Stimulated activated CD8-positive, alpha-beta memory T cell treated with anti-CD3 and anti-CD28 coated beads, Interleukin-4, amount 100 ng/mL, for 48 hours (primary cell): ENCODE results near the gene MED13.

Source experiments
- DNase-seq: peaks from one replicate; pipeline ENCODE4 v3.0.0-alpha.2; 2020

MED13 gene

GRCh38 chr17:62064791-62065563, at the start of gene MED13:
TSS of gene MED13 (minus strand) at chr17:62065278. CDS start at chr17:62065205, 73 bp downstream.
- DNase-seq = peak; percentile 66

GRCh38 chr17:62112229-62112628, 47.2 kb upstream of the MED13 start:
- DNase-seq = no peak

- DNase-seq = no peak
Observed at GRCh38 chr17:62111562-62112171, 46.6 kb upstream of the MED13 start.

GRCh38 chr17:62110923-62111484, 45.9 kb upstream of the MED13 start:
- no peak for DNase-seq

GRCh38 chr17:62109924-62110323, 44.8 kb upstream of the MED13 start:
- no peak for DNase-seq

- DNase-seq = peak; percentile 79
Observed at GRCh38 chr17:62109378-62109902, 44.4 kb upstream of the MED13 start.

- DNase-seq = no peak
Observed at GRCh38 chr17:62105861-62106260, 40.8 kb upstream of the MED13 start.

- no peak for DNase-seq
Observed at GRCh38 chr17:62105357-62105756, 40.3 kb upstream of the MED13 start.

- no peak for DNase-seq
Observed at GRCh38 chr17:62101515-62101914, 36.4 kb upstream of the MED13 start.

- no peak for DNase-seq
Observed at GRCh38 chr17:62101090-62101489, 36.0 kb upstream of the MED13 start.

- DNase-seq = no peak
Observed at GRCh38 chr17:62100055-62100454, 35.0 kb upstream of the MED13 start.

GRCh38 chr17:62099532-62099931, 34.5 kb upstream of the MED13 start:
- DNase-seq = no peak

GRCh38 chr17:62098623-62099231, 33.6 kb upstream of the MED13 start:
- DNase-seq = no peak

- DNase-seq = no peak
Observed at GRCh38 chr17:62096401-62096670, 31.3 kb upstream of the MED13 start.

GRCh38 chr17:62094175-62094574, 29.1 kb upstream of the MED13 start:
- no peak for DNase-seq

GRCh38 chr17:62093188-62094155, 28.4 kb upstream of the MED13 start:
- peak; percentile 31 for DNase-seq

GRCh38 chr17:62092784-62093183, 27.7 kb upstream of the MED13 start:
- DNase-seq = no peak

GRCh38 chr17:62091804-62092203, 26.7 kb upstream of the MED13 start:
- DNase-seq = no peak

- DNase-seq = no peak
Observed at GRCh38 chr17:62090868-62091267, 25.8 kb upstream of the MED13 start.

- DNase-seq = no peak
Observed at GRCh38 chr17:62090021-62090824, 25.1 kb upstream of the MED13 start.

- no peak for DNase-seq
Observed at GRCh38 chr17:62089334-62089733, 24.3 kb upstream of the MED13 start.

- no peak for DNase-seq
Observed at GRCh38 chr17:62086737-62087136, 21.7 kb upstream of the MED13 start.
